CMK (cell line): Measurements from ENCODE around the gene TP53I3.
A peak's percentile ranks its signal among the peaks of the same experiment; 100 is the strongest.
"Not testable (repeated sequence)": the region's sequence is repeated elsewhere in the genome, so short reads cannot be mapped to it uniquely, and the experiment has no call there.

Experiments
- DNase-seq: peaks from one replicate; pipeline ENCODE4 v3.0.0-alpha.2; 2010; ENCODE audit warnings: low read depth

Gene TP53I3

GRCh38 chr2:24054366-24055010 lies 30.1 kb downstream of the TP53I3 start:
- no peak for DNase-seq

GRCh38 chr2:24052951-24053350 lies 31.7 kb downstream of the TP53I3 start:
- DNase-seq = no peak

GRCh38 chr2:24051833-24052232 lies 32.8 kb downstream of the TP53I3 start:
- no peak for DNase-seq

GRCh38 chr2:24050041-24050979 lies 34.3 kb downstream of the TP53I3 start:
- no peak for DNase-seq

- no peak for DNase-seq
Observed at GRCh38 chr2:24049485-24050021, 35.1 kb downstream of the TP53I3 start, which contains the start of gene FKBP1B. TSS of gene FKBP1B (plus strand) at chr2:24049741. CDS start at chr2:24049850, 109 bp downstream.

GRCh38 chr2:24048769-24049484 lies 35.7 kb downstream of the TP53I3 start:
- peak; percentile 51 for DNase-seq

GRCh38 chr2:24047703-24048033 lies 37.0 kb downstream of the TP53I3 start:
- no peak for DNase-seq

- peak; percentile 95 for DNase-seq
Observed at GRCh38 chr2:24046930-24047702, 37.5 kb downstream of the TP53I3 start, which contains the start of gene WDCP. TSS of gene WDCP (minus strand) at chr2:24047391. CDS start at chr2:24039494, 7,897 bp downstream.

GRCh38 chr2:24046599-24046929 lies 38.1 kb downstream of the TP53I3 start:
- DNase-seq = no peak

GRCh38 chr2:24045511-24046508 lies 38.8 kb downstream of the TP53I3 start:
- no peak for DNase-seq

- not testable (repeated sequence) for DNase-seq
Observed at GRCh38 chr2:24043133-24043532, 41.5 kb downstream of the TP53I3 start.

GRCh38 chr2:24040511-24040910 lies 44.1 kb downstream of the TP53I3 start:
- DNase-seq = no peak

- no peak for DNase-seq
Observed at GRCh38 chr2:24038786-24039499, 45.7 kb downstream of the TP53I3 start.
